RPMI7951 (cell line): ENCODE results near the gene HOMER3. TPM values are rescaled to one million over a fixed set of nuclear protein-coding genes. Genes with fewer than 3 reads are reported as not detected.

Experiments
- DNase-seq: peaks from one replicate; pipeline ENCODE4 v3.0.0-alpha.2; 2012; ENCODE audit warnings: low read depth
- total RNA-seq: library from RNA; depleted of rRNA; stranded (reverse); fragments of >200 nt; shearing (Covaris generic); gene quantifications from 2 replicates; pipeline ENCODE4 v1.2.3, GENCODE V29; 2014

HOMER3 gene
- total RNA-seq, 1 experiment from 2014 or later: 53.2 TPM

GRCh38 chr19:18954094-18954493 lies 13.1 kb upstream of the HOMER3 start:
- no peak for DNase-seq

GRCh38 chr19:18952364-18953003 lies 11.5 kb upstream of the HOMER3 start:
- DNase-seq: peak; percentile 28

- DNase-seq: peak; percentile 79
Observed at GRCh38 chr19:18951721-18952281, 10.8 kb upstream of the HOMER3 start.

- no peak for DNase-seq
Observed at GRCh38 chr19:18949858-18950257, 8.8 kb upstream of the HOMER3 start.

- DNase-seq: no peak
Observed at GRCh38 chr19:18948976-18949356, 7.9 kb upstream of the HOMER3 start.

GRCh38 chr19:18948075-18948975 lies 7.3 kb upstream of the HOMER3 start:
- no peak for DNase-seq

GRCh38 chr19:18946918-18947317 lies 5.9 kb upstream of the HOMER3 start:
- DNase-seq: no peak

- no peak for DNase-seq
Observed at GRCh38 chr19:18946335-18946734, 5.3 kb upstream of the HOMER3 start.

- DNase-seq: no peak
Observed at GRCh38 chr19:18945297-18945696, 4.3 kb upstream of the HOMER3 start.

GRCh38 chr19:18943465-18943864 lies 2.4 kb upstream of the HOMER3 start:
- no peak for DNase-seq

- no peak for DNase-seq
Observed at GRCh38 chr19:18942692-18943091, 1.7 kb upstream of the HOMER3 start.

- no peak for DNase-seq
Observed at GRCh38 chr19:18941628-18942354, 774 bp upstream of the HOMER3 start.

- DNase-seq: peak; percentile 57
Observed at GRCh38 chr19:18939922-18940768, 872 bp downstream of the HOMER3 start.

- DNase-seq: no peak
Observed at GRCh38 chr19:18939163-18939562, 1.9 kb downstream of the HOMER3 start.

GRCh38 chr19:18933297-18933696 lies 7.7 kb downstream of the HOMER3 start:
- DNase-seq: no peak

- DNase-seq: peak; percentile 27
Observed at GRCh38 chr19:18932216-18932841, 8.7 kb downstream of the HOMER3 start.

- DNase-seq: no peak
Observed at GRCh38 chr19:18931316-18932162, 9.5 kb downstream of the HOMER3 start.

GRCh38 chr19:18929311-18929710 lies 11.7 kb downstream of the HOMER3 start:
- no peak for DNase-seq

- no peak for DNase-seq
Observed at GRCh38 chr19:18928018-18928805, 12.8 kb downstream of the HOMER3 start.
